Epithelial cell of proximal tubule (primary cell): ENCODE measurements around the gene TULP3. TPM values are rescaled to one million over a fixed set of nuclear protein-coding genes. Genes with fewer than 3 reads are reported as not detected.

ENCODE experiments used
- DNase-seq: peaks from one replicate; pipeline ENCODE4 v3.0.0-alpha.2; 2011; ENCODE audit warnings: low read depth
- H3K4me3 ChIP-seq: 2 replicates; pipeline ENCODE4 v1.5.1; 2011; ENCODE audit warnings: low read depth, mild to moderate bottlenecking, low read length
- total RNA-seq: library from RNA; depleted of rRNA; stranded (reverse); fragments of >200 nt; gene quantifications from 2 replicates; pipeline ENCODE4 v1.2.3, GENCODE V29; 2015
- TF ChIP-seq, protein P1 (sequence below): conservative IDR thresholded peaks from 2 replicates; pipeline ENCODE4 v1.5.1; 2012; ENCODE audit warnings: low read depth, mild to moderate bottlenecking, low read length

The TULP3 gene
- total RNA-seq, 1 donor from 2014 or later = 26.6 TPM

DNA sequence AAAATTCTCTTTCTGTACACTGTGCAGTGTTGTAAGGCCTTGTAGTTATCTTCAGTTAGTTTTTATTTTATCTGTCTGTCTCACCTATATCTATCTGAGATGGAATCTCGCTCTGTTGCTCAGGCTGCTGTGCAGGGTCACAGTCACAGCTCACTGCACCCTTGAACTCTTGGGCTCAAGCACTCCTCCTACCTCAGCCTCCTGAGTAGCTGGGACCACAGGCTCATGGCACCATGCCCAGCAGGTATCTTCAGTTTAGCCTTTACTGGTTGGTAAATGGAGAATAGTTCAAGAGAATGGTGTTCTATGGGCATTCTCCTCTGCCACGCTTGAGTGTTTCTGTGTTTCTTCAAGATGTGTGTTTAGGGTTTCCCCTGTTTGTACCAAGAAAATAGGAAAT is 13.6 kb downstream of the TULP3 start:
- DNase-seq = peak; percentile 32
- TF ChIP-seq, protein P1, sequence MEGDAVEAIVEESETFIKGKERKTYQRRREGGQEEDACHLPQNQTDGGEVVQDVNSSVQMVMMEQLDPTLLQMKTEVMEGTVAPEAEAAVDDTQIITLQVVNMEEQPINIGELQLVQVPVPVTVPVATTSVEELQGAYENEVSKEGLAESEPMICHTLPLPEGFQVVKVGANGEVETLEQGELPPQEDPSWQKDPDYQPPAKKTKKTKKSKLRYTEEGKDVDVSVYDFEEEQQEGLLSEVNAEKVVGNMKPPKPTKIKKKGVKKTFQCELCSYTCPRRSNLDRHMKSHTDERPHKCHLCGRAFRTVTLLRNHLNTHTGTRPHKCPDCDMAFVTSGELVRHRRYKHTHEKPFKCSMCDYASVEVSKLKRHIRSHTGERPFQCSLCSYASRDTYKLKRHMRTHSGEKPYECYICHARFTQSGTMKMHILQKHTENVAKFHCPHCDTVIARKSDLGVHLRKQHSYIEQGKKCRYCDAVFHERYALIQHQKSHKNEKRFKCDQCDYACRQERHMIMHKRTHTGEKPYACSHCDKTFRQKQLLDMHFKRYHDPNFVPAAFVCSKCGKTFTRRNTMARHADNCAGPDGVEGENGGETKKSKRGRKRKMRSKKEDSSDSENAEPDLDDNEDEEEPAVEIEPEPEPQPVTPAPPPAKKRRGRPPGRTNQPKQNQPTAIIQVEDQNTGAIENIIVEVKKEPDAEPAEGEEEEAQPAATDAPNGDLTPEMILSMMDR = no peak
- no peak overlapping the region for H3K4me3 ChIP-seq

DNA sequence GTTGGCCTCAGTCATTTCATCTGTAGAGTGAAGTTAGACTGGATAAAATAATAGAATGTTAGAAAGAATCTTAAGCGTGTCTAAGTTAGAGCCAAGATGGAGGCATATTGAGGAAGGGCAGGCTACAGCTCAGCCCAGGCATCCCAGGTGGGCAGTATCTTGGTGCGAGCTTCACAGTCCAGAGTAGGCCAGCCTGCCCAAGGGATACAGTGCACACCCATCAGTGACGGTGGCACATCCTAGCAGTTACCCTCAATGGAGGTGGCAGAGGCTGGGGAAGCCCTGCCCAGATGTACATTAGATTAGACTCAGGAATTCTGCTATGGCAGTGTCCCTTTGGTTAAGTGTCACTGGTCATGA is 21.5 kb downstream of the TULP3 start:
- H3K4me3 ChIP-seq = no peak overlapping the region
- TF ChIP-seq, protein P1 = no peak
- DNase-seq = no peak

DNA sequence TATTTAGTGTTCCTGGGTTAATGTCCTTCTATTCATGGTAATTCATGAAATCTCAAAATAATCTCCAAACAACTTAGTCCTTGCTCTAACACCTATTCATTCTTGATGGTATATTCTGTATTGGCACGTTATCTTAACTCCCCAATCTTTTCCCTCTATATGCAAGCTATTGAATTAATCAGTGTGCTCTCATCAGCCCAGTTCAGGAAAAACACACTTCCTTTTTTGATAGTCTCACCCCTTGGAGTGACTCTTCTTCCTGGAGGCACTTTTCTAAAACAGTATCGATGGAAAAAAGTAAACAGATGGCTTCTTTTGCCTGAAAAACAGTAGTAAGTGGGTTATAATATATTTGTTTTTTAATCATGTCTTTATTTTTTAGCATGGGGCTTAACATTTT is 28.6 kb downstream of the TULP3 start:
- TF ChIP-seq, protein P1 = no peak
- H3K4me3 ChIP-seq = no peak overlapping the region
- DNase-seq = no peak

DNA sequence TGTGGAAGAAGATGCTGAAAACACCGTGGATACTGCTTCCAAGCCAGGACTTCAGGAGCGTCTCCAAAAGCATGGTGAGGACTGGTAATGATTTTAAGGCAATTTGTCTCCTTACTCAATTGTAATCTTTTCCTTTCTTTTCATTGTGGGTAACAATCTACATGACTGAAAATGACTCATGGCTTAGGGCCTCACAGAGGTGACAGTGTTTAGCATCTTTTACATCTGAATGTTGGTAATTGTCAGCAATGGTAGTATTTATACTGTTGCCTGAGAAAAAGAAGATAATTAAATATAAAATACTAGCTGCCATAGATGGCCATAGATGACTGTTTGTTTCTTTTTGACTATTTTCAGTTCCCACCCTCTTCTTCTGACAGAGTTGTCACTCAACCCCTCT is 31.6 kb downstream of the TULP3 start:
- no peak for DNase-seq
- no peak overlapping the region for H3K4me3 ChIP-seq
- TF ChIP-seq, protein P1 = no peak

DNA sequence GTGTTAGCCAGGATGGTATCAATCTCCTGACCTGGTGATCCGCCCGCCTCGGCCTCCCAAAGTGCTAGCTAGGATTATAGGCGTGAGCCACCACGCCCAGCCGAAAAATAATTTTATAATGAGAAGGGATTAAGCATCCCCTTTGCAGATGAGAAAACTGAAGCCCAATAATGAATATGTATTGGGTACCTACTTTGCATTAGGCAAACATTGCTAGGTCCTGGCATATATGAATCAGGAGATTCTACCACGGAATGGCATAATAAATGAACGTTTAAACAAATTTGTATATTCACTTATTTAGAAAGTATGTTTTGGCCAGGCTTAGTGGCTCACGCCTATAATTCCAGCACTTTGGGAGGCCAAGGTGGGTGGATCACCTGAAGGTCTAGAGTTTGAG is 32.4 kb downstream of the TULP3 start:
- DNase-seq = no peak
- TF ChIP-seq, protein P1 = no peak
- no peak overlapping the region for H3K4me3 ChIP-seq

DNA sequence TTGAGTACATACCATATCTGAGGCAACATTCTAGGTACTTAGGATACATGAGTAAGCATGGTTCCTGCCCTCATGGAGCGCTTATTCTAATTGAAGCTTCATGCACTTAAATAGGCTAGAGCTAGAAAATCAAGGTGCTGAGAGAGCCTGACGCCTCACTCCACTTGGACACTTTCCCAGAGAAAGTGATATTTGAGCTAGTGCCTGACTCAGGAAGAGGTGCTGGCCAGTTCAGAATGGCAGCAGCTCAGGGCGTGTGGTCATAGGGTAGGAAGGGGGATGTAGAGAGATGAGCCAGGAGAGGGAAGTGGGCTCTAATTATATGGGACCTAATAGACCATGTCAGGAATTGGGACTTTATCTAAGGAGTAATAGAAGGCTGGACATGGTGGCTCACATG is 33.3 kb downstream of the TULP3 start:
- no peak overlapping the region for H3K4me3 ChIP-seq
- DNase-seq = no peak
- TF ChIP-seq, protein P1 = no peak

DNA sequence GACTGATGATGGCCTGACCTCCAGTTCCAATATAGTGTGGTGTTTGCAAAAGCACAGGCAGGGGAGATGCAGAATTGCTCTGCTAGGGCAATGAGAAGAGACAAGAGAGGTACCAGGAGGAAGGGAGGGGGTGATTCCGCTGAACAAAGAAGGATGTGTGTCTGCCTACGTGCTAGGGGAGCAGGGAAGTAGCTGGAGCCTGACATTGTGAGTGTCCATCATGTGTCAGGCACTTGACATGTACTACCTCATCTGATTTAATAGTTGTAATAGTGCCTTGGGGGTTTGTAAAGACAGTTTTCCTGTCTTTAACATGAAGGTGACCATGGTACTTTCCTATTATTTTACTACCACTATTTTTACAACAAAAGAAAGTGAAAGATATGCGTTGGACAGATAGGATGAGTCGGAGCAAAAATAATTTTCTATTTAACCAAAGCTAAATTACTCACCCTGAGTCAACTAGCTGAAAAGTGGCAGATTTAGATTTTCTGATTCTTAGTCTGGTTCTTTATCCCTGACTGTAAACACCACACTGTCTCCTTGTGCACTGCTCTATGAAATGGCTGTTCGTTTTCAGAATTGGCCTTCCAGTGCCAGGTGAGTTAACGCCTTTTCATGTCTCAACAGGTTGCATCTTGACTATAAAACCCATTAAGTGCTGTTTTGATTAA is 34.8 kb downstream of the TULP3 start:
- TF ChIP-seq, protein P1 = no peak

More for the DNA sequence above, 34.8 kb downstream of the TULP3 start:
- DNase-seq = no peak
- no peak overlapping the region for H3K4me3 ChIP-seq
